Measurements from ENCODE around the gene SCLY. TPM values are rescaled to one million over a fixed set of nuclear protein-coding genes. Genes with fewer than 3 reads are reported as not detected.

The SCLY gene
- total and polyA plus RNA-seq, 9 donors = 7.3 to 18.0 (median 12.5) TPM

- Histone ChIP-seq H3K4me1 (ENCODE audit: insufficient read depth) (no peaks in the 10 kb centered on the region), H3K9me3 (no peaks in the 10 kb centered on the region), H3K27me3 (no peaks in the 10 kb centered on the region), H3K27ac (no peak overlapping the region), H3K4me3 (no peak overlapping the region), H3K36me3 (no peaks in the 10 kb centered on the region)
- TF ChIP-seq CTCF (IDR thresholded peaks at IDR 0.05) (no peak), POLR2A (IDR thresholded peaks at IDR 0.05) (no peak), EP300 (IDR thresholded peaks at IDR 0.05) (no peak)
- no peak for DNase-seq
- 67 to 75% (median 70%) methylated on average over 4 of the region's 4 CpGs for WGBS, 3 donors
- intact Hi-C loops (cut with DNase I) = no loop called here
Observed at GRCh38 chr2:238027058-238027457, 33.7 kb upstream of the SCLY start.

GRCh38 chr2:238027591-238028415, 33.0 kb upstream of the SCLY start:
- H3K9me3 ChIP-seq = no peaks in the 10 kb centered on the region
- no peaks in the 10 kb centered on the region for H3K36me3 ChIP-seq
- H3K27ac ChIP-seq = no peak overlapping the region
- intact Hi-C loops (cut with DNase I) = no loop called here
- no peak overlapping the region for H3K4me3 ChIP-seq
- DNase-seq = no peak
- 86 to 90% (median 90%) methylated on average over 9 of the region's 9 CpGs for WGBS, 3 donors
- TF ChIP-seq EP300 (IDR thresholded peaks at IDR 0.05) = no peak
- no peak for TF ChIP-seq POLR2A (IDR thresholded peaks at IDR 0.05)
- TF ChIP-seq CTCF (IDR thresholded peaks at IDR 0.05) = no peak
- no peaks in the 10 kb centered on the region for H3K27me3 ChIP-seq
- H3K4me1 ChIP-seq (ENCODE audit: insufficient read depth) = no peaks in the 10 kb centered on the region

GRCh38 chr2:238029853-238030252, 30.9 kb upstream of the SCLY start:
- intact Hi-C loops (cut with DNase I) = no loop called here
- DNase-seq = no peak
- no peaks in the 10 kb centered on the region for H3K36me3 ChIP-seq
- TF ChIP-seq CTCF (IDR thresholded peaks at IDR 0.05) = no peak
- no peak for TF ChIP-seq EP300 (IDR thresholded peaks at IDR 0.05)
- no peak for TF ChIP-seq POLR2A (IDR thresholded peaks at IDR 0.05)
- H3K4me3 ChIP-seq = no peak overlapping the region
- no peaks in the 10 kb centered on the region for H3K27me3 ChIP-seq
- no peaks in the 10 kb centered on the region for H3K9me3 ChIP-seq
- WGBS, 3 donors = 97 to 99% (median 97%) methylated on average over 3 of the region's 3 CpGs
- no peaks in the 10 kb centered on the region for H3K4me1 ChIP-seq (ENCODE audit: insufficient read depth)
- no peak overlapping the region for H3K27ac ChIP-seq

GRCh38 chr2:238030422-238031155, 30.2 kb upstream of the SCLY start:
- DNase-seq = no peak
- H3K36me3 ChIP-seq = no peaks in the 10 kb centered on the region
- intact Hi-C loops (cut with DNase I) = no loop called here
- WGBS, 3 donors = 90 to 95% (median 92%) methylated on average over 8 of the region's 8 CpGs
- no peak overlapping the region for H3K4me3 ChIP-seq
- no peak for TF ChIP-seq EP300 (IDR thresholded peaks at IDR 0.05)
- no peak for TF ChIP-seq CTCF (IDR thresholded peaks at IDR 0.05)
- no peak for TF ChIP-seq POLR2A (IDR thresholded peaks at IDR 0.05)
- no peak overlapping the region for H3K27ac ChIP-seq
- no peaks in the 10 kb centered on the region for H3K4me1 ChIP-seq (ENCODE audit: insufficient read depth)
- H3K27me3 ChIP-seq = no peaks in the 10 kb centered on the region
- H3K9me3 ChIP-seq = no peaks in the 10 kb centered on the region
